ENCODE data around the gene GOLGA6L10.
"Not testable (repeated sequence)": the region's sequence is repeated elsewhere in the genome, so short reads cannot be mapped to it uniquely, and the experiment has no call there.

- TF ChIP-seq, protein P1, sequence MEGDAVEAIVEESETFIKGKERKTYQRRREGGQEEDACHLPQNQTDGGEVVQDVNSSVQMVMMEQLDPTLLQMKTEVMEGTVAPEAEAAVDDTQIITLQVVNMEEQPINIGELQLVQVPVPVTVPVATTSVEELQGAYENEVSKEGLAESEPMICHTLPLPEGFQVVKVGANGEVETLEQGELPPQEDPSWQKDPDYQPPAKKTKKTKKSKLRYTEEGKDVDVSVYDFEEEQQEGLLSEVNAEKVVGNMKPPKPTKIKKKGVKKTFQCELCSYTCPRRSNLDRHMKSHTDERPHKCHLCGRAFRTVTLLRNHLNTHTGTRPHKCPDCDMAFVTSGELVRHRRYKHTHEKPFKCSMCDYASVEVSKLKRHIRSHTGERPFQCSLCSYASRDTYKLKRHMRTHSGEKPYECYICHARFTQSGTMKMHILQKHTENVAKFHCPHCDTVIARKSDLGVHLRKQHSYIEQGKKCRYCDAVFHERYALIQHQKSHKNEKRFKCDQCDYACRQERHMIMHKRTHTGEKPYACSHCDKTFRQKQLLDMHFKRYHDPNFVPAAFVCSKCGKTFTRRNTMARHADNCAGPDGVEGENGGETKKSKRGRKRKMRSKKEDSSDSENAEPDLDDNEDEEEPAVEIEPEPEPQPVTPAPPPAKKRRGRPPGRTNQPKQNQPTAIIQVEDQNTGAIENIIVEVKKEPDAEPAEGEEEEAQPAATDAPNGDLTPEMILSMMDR (conservative IDR thresholded peaks at IDR 0.05; ENCODE audit: low read depth, low read length): not testable (repeated sequence)
- TF ChIP-seq POLR2A (IDR thresholded peaks at IDR 0.05; ENCODE audit: low read depth, low read length); RCOR1 (IDR thresholded peaks at IDR 0.05; ENCODE audit: insufficient replicate concordance, low read length); FOS (IDR thresholded peaks at IDR 0.05; ENCODE audit: low read depth, low read length); RAD21 (IDR thresholded peaks at IDR 0.05; ENCODE audit: low read length): not testable (repeated sequence)
These were observed 26.8 kb downstream of the GOLGA6L10 start for GRCh38 chr15:82322488-82322887.
